ENCODE data around the gene ANKDD1B. TPM values are rescaled to one million over a fixed set of nuclear protein-coding genes. Genes with fewer than 3 reads are reported as not detected.

Gene ANKDD1B
- total and polyA plus RNA-seq, 2 experiments from 2014 or later, result 0.15 TPM; not detected in 1

DNA sequence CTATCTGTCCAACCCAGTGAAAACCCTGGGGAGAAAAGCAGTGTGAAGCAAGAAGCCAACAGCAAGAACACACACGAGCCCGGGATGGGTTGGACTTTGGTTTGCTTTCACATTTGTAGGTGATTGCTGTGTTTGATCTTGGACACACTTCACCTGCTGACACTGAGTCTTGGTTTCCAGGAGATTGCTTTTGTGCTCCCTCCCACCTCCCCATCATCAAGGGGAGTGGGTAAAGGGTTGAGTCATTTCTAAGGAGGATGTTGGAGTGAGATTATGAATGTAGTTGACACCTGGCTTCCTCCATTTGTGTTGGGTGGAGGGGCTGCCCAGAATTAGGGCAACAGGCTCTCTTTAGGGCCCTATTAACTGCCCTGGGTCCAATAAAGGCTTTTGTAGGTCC is 37.5 kb downstream of the ANKDD1B start:
- H2AFZ ChIP-seq, result no peak overlapping the region
- no peaks in the 10 kb centered on the region for H3K9me2 ChIP-seq (ENCODE audit: insufficient read depth)
- H4K20me1 ChIP-seq (ENCODE audit: insufficient read depth), result no peaks in the 10 kb centered on the region
- H3K36me3 ChIP-seq (ENCODE audit: low read depth), result no peaks in the 10 kb centered on the region
- no peak overlapping the region for H3K4me3 ChIP-seq
- H3K4me2 ChIP-seq (ENCODE audit: unreplicated experiment), result no peak overlapping the region
- no peaks in the 10 kb centered on the region for H3K9me3 ChIP-seq (ENCODE audit: low read depth)
- H3F3A ChIP-seq (ENCODE audit: insufficient read depth), result no peaks in the 10 kb centered on the region
- DNase-seq, result no peak
- no peak overlapping the region for H3K9ac ChIP-seq
- no peaks in the 10 kb centered on the region for H3K4me1 ChIP-seq (ENCODE audit: insufficient read depth)
- TF ChIP-seq EZH2phosphoT487 (IDR thresholded peaks at IDR 0.05; ENCODE audit: insufficient read depth, low read depth), result no peak
- TF ChIP-seq EZH2 (IDR thresholded peaks at IDR 0.05; ENCODE audit: insufficient read depth, poor library complexity, severe bottlenecking), result no peak
- in situ Hi-C loops (cut with MboI), result no loop called here
- no peaks in the 10 kb centered on the region for H3K79me2 ChIP-seq (ENCODE audit: insufficient read depth)
- peaks cover 9% of the 10 kb centered on the region; the same call in 1 of the 2 replicates for H3K27me3 ChIP-seq (replicated peaks; ENCODE audit: insufficient read depth)
- 92 to 93% methylated on average over 2 of the region's 2 CpGs for WGBS, 2 experiments (ENCODE audit: low coverage in 1 of 2, low lambda C conversion rate in 2 of 2, missing lambda C conversion rate in 2 of 2)
- H3K27ac ChIP-seq, result no peak overlapping the region

DNA sequence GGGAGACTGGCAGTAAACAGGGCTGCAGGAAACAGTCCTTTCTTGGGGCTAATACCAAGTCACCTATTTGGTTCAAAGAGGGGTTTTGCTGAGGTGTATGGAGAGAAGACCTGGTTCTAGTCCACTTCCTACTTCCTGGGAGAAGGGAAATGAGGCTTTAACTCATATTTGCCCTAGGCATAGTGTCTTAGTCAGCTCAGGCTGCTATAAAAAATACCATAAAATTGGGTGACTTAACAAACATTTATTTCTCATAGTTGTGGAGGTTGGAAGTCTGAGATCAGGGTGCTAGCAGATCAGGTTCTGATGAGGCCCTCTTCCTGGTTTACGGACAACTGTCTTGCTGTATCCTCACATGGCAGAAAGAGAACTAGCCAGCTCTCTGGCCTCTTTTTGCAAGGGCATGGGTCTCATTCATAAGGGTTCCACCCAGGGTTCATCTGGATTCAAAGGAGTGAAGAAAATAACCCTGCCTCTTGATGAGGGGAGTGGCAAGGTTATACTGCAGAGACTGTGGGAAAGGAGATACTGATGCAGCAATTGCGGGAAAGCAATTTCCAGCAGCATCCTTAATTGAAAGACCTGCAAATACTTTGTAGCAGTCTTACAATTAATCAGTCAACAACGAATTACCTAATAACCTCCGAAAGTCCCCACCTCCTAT is 40.5 kb downstream of the ANKDD1B start:
- Histone ChIP-seq H3K9ac (no peak overlapping the region), H3F3A (ENCODE audit: insufficient read depth) (no peaks in the 10 kb centered on the region), H3K27ac (no peak overlapping the region), H3K36me3 (ENCODE audit: low read depth) (no peaks in the 10 kb centered on the region), H3K9me3 (ENCODE audit: low read depth) (no peaks in the 10 kb centered on the region), H3K4me3 (no peak overlapping the region), H3K79me2 (ENCODE audit: insufficient read depth) (no peaks in the 10 kb centered on the region), H4K20me1 (ENCODE audit: insufficient read depth) (no peaks in the 10 kb centered on the region), H3K4me1 (ENCODE audit: insufficient read depth) (no peaks in the 10 kb centered on the region), H3K9me2 (ENCODE audit: insufficient read depth) (no peaks in the 10 kb centered on the region), H2AFZ (no peak overlapping the region), H3K27me3 (replicated peaks; ENCODE audit: insufficient read depth) (peaks cover 9% of the 10 kb centered on the region; the same call in 1 of the 2 replicates), H3K4me2 (ENCODE audit: unreplicated experiment) (no peak overlapping the region)
- 39 to 40% methylated on average over 4 of the region's 4 CpGs for WGBS, 2 experiments (ENCODE audit: low coverage in 1 of 2, low lambda C conversion rate in 2 of 2, missing lambda C conversion rate in 2 of 2)
- DNase-seq, result peak; percentile 6
- in situ Hi-C loops (cut with MboI), result no loop called here
- TF ChIP-seq EZH2phosphoT487 (IDR thresholded peaks at IDR 0.05; ENCODE audit: insufficient read depth, low read depth) (no peak), EZH2 (IDR thresholded peaks at IDR 0.05; ENCODE audit: insufficient read depth, poor library complexity, severe bottlenecking) (no peak)

DNA sequence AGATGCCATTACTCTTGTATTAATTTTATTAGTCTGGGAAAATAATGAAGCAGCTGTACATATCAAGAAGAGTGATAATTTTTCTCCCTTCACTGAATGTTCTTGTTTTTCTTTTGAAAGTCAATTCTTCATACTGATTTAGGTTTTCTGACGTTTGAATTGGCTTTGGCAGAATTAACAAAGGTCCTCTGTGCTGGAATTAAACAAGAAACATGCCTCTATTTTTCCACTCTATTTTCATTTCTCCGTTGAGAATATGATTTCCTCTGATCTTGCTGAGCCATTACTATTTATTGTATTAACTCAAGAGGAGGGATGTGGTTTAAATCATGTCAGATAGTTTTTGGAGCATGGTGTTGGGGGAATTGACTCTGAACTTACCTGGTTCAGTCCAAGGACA is 42.3 kb downstream of the ANKDD1B start:
- no peaks in the 10 kb centered on the region for H4K20me1 ChIP-seq (ENCODE audit: insufficient read depth)
- H3K36me3 ChIP-seq (ENCODE audit: low read depth), result no peaks in the 10 kb centered on the region
- H3K4me1 ChIP-seq (ENCODE audit: insufficient read depth), result no peaks in the 10 kb centered on the region
- no peaks in the 10 kb centered on the region for H3F3A ChIP-seq (ENCODE audit: insufficient read depth)
- TF ChIP-seq EZH2phosphoT487 (IDR thresholded peaks at IDR 0.05; ENCODE audit: insufficient read depth, low read depth) (no peak), EZH2 (IDR thresholded peaks at IDR 0.05; ENCODE audit: insufficient read depth, poor library complexity, severe bottlenecking) (no peak)
- H3K4me2 ChIP-seq (ENCODE audit: unreplicated experiment), result no peak overlapping the region
- no peaks in the 10 kb centered on the region for H3K9me2 ChIP-seq (ENCODE audit: insufficient read depth)
- H3K79me2 ChIP-seq (ENCODE audit: insufficient read depth), result no peaks in the 10 kb centered on the region
- H2AFZ ChIP-seq, result no peak overlapping the region
- H3K27ac ChIP-seq, result no peak overlapping the region
- WGBS, 2 experiments (ENCODE audit: low coverage in 1 of 2, low lambda C conversion rate in 2 of 2, missing lambda C conversion rate in 2 of 2), result 13 to 20% methylated on average over 2 of the region's 2 CpGs
- H3K9ac ChIP-seq, result no peak overlapping the region
- no peaks in the 10 kb centered on the region for H3K9me3 ChIP-seq (ENCODE audit: low read depth)
- no peak overlapping the region for H3K4me3 ChIP-seq
- in situ Hi-C loops (cut with MboI), result no loop called here
- DNase-seq, result no peak
- peaks cover 9% of the 10 kb centered on the region; the same call in 1 of the 2 replicates for H3K27me3 ChIP-seq (replicated peaks; ENCODE audit: insufficient read depth)

DNA sequence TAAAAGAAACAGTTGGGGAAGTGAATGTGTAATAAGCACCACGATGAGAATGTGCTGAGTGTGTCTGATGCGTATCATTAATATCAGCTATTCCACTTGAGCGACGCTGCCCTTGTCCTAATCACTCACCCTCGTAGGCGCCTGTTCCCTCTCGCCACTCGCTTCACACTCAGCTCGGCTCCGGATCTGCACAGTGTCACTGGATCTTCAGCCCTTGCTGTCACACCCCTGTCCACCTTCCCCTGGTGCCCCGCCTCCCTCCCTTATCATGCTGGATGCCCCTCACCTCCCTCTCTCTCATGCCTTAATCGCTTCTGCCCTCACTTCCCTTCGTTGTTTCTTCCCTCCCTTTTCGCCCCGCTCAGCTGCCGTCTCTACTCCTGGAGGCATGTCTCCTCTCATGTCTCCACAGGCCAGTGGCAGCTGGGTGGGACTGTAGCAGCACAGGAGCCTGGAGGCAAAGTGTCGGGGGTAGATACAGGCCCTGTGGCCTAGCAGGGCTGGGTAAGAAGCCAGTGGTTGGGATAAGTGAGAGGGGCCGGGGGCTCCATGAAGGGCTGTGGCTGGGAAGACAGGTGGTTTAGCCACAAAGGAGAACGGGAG is 43.5 kb downstream of the ANKDD1B start:
- TF ChIP-seq EZH2 (IDR thresholded peaks at IDR 0.05; ENCODE audit: insufficient read depth, poor library complexity, severe bottlenecking) (no peak), EZH2phosphoT487 (IDR thresholded peaks at IDR 0.05; ENCODE audit: insufficient read depth, low read depth) (no peak)
- H3K9ac ChIP-seq, result no peak overlapping the region
- H3F3A ChIP-seq (ENCODE audit: insufficient read depth), result no peaks in the 10 kb centered on the region
- no peaks in the 10 kb centered on the region for H3K36me3 ChIP-seq (ENCODE audit: low read depth)
- H3K27ac ChIP-seq, result no peak overlapping the region
- H3K4me3 ChIP-seq, result no peak overlapping the region
- peaks cover 9% of the 10 kb centered on the region; the same call in 1 of the 2 replicates for H3K27me3 ChIP-seq (replicated peaks; ENCODE audit: insufficient read depth)
- no peaks in the 10 kb centered on the region for H3K9me3 ChIP-seq (ENCODE audit: low read depth)
- in situ Hi-C loops (cut with MboI), result no loop called here
- H2AFZ ChIP-seq, result no peak overlapping the region
- H3K4me2 ChIP-seq (ENCODE audit: unreplicated experiment), result no peak overlapping the region
- H3K79me2 ChIP-seq (ENCODE audit: insufficient read depth), result no peaks in the 10 kb centered on the region
- H3K4me1 ChIP-seq (ENCODE audit: insufficient read depth), result no peaks in the 10 kb centered on the region
- WGBS, 2 experiments (ENCODE audit: low coverage in 1 of 2, low lambda C conversion rate in 2 of 2, missing lambda C conversion rate in 2 of 2), result 84 to 86% methylated on average over 19 of the region's 19 CpGs
- H3K9me2 ChIP-seq (ENCODE audit: insufficient read depth), result no peaks in the 10 kb centered on the region
- H4K20me1 ChIP-seq (ENCODE audit: insufficient read depth), result no peaks in the 10 kb centered on the region
- no peak for DNase-seq

Data from GM23248 (cell line).